Endodermal cell (in vitro differentiated cells): Measurements from ENCODE around the gene TIAM1. TPM values are rescaled to one million over a fixed set of nuclear protein-coding genes. Genes with fewer than 3 reads are reported as not detected.
A peak's percentile ranks its signal among the peaks of the same experiment; 100 is the strongest.

Experiments
- DNase-seq: peaks from one replicate; pipeline ENCODE4 v3.0.0-alpha.2; 2017
- H3K27ac ChIP-seq: 2 replicates; pipeline ENCODE4 v1.5.1; 2013; ENCODE audit warnings: mild to moderate bottlenecking, low read depth, low read length, moderate library complexity
- H3K27me3 ChIP-seq: 2 replicates; pipeline ENCODE4 v1.6.1; 2013; ENCODE audit warnings: mild to moderate bottlenecking, low read length, moderate library complexity; ENCODE audit not compliant: insufficient read depth, control insufficient read depth, poor library complexity, severe bottlenecking
- H3K36me3 ChIP-seq: 2 replicates; pipeline ENCODE4 v1.7.0; 2013; ENCODE audit warnings: mild to moderate bottlenecking, low read length, moderate library complexity; ENCODE audit not compliant: control insufficient read depth, insufficient read depth
- H3K4me1 ChIP-seq: one replicate; pipeline ENCODE4 v1.7.0; 2013; ENCODE audit warnings: low read length; ENCODE audit not compliant: control insufficient read depth, insufficient read depth
- H3K4me3 ChIP-seq: 2 replicates; pipeline ENCODE4 v1.5.1; 2013; ENCODE audit warnings: mild to moderate bottlenecking, low read length, moderate library complexity
- H3K9ac ChIP-seq: 2 replicates; pipeline ENCODE4 v1.6.1; 2013; ENCODE audit warnings: mild to moderate bottlenecking, low read length, moderate library complexity; ENCODE audit not compliant: poor library complexity, severe bottlenecking; ENCODE audit errors: extremely low read depth
- H3K9me3 ChIP-seq: 2 replicates; pipeline ENCODE4 v1.6.1; 2013; ENCODE audit warnings: mild to moderate bottlenecking, low read length, moderate library complexity; ENCODE audit not compliant: control insufficient read depth
- H3K27ac Mint-ChIP-seq: 2 replicates; pipeline ENCODE4 v1.8.0; 2020; ENCODE audit warnings: mixed read lengths
- H3K27me3 Mint-ChIP-seq: 2 replicates; pipeline ENCODE4 v1.8.0; 2021; ENCODE audit warnings: mild to moderate bottlenecking, mixed read lengths; ENCODE audit not compliant: insufficient read depth
- H3K36me3 Mint-ChIP-seq: 2 replicates; pipeline ENCODE4 v1.8.0; 2020; ENCODE audit warnings: low read depth, mixed read lengths
- H3K4me1 Mint-ChIP-seq: 2 replicates; pipeline ENCODE4 v1.8.0; 2020; ENCODE audit warnings: mixed read lengths
- H3K4me3 Mint-ChIP-seq: 2 replicates; pipeline ENCODE4 v1.8.0; 2020; ENCODE audit warnings: mild to moderate bottlenecking, moderate library complexity, mixed read lengths
- H3K9me3 Mint-ChIP-seq: 2 replicates; pipeline ENCODE4 v1.8.0; 2020; ENCODE audit warnings: mild to moderate bottlenecking, mixed read lengths
- CTCF ChIP-seq: fragments of 200-600 bp; sonication (generic); conservative IDR thresholded peaks from 2 replicates; pipeline ENCODE4 v1.5.0; 2021; ENCODE audit warnings: antibody characterized with exemption, mild to moderate bottlenecking
- WGBS, 2 experiments: methylation state at CpG; one replicate each; pipeline versions ENCODE4 v1.1.5 to v1.1.7; 2013; ENCODE audit warnings: missing lambda C conversion rate in 2 of 2, mixed read lengths in 1 of 2; ENCODE audit not compliant: insufficient coverage in 1 of 2, insufficient read length in 1 of 2; 5-methylcytosine and 5-hydroxymethylcytosine counted together
- total RNA-seq, 2 donors: library from RNA; stranded (reverse); fragmentation: NEBNext Ultra II Directional in 1 of 2; extraction: Animal tissue kit (Norgen Biotek cat#: 25700) in 1 of 2; gene quantifications; 2 replicates in 1 of 2; 3 replicates in 1 of 2; pipeline ENCODE4 v1.2.1, GENCODE V29; 2021

Gene TIAM1
- total RNA-seq, 2 donors from 2014 or later = 29.4 to 33.3 TPM

DNA sequence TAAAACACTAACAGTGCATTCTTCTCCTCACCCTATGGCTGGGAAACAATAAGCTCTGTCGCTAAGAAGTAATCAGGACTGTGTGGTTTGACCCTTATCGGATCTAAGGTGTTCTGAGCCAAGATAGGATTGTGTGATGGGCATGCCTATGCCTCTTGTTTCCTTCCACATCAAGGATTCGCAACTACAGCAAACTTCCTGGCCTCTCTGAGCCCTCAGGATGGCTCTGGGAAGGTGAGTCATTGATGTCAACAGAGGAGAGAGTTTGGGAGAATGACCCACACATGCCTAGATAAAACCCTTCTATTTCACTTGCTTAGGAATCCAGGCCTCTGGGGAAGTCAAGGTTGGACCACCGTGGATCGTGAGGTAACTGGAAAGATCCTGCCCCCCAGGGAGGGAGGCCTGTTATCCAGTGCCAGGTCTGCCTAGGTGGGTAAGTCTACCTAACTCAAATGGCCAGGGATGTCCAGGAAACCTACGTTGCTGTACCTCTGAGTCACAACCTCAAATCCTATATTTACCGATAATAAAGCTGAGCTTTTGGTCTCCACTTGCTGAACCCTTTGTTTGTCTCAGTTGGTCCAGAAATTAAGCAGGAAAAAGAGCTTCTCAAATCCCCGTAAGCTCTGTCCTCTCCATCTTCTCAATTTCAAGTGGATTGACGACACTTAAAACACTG is 27.4 kb downstream of the TIAM1 start:
- Mint-ChIP-seq H3K36me3 (peaks cover 2% of the 10 kb centered on the region), H3K4me3 (no peak overlapping the region), H3K9me3 (no peaks in the 10 kb centered on the region), H3K4me1 (peaks cover 19% of the 10 kb centered on the region), H3K27me3 (no peaks in the 10 kb centered on the region), H3K27ac (no peak overlapping the region)
- Histone ChIP-seq H3K9me3 (no peaks in the 10 kb centered on the region), H3K4me3 (peak overlapping the region; percentile 7), H3K4me1 (peaks cover 8% of the 10 kb centered on the region), H3K27me3 (no peaks in the 10 kb centered on the region), H3K36me3 (no peaks in the 10 kb centered on the region), H3K27ac (no peak overlapping the region), H3K9ac (no peak overlapping the region)
- peak; percentile 75 for DNase-seq
- WGBS, 2 experiments = 69 to 92% methylated on average over 7 to 9 of the region's 9 CpGs
- TF ChIP-seq CTCF = no peak

- Histone ChIP-seq H3K27me3 (no peaks in the 10 kb centered on the region), H3K9ac (no peak overlapping the region), H3K4me1 (peaks cover 8% of the 10 kb centered on the region), H3K4me3 (peak overlapping the region; percentile 7), H3K27ac (no peak overlapping the region), H3K9me3 (no peaks in the 10 kb centered on the region), H3K36me3 (no peaks in the 10 kb centered on the region)
- Mint-ChIP-seq H3K4me1 (peaks cover 24% of the 10 kb centered on the region), H3K36me3 (peaks cover 2% of the 10 kb centered on the region), H3K4me3 (no peak overlapping the region), H3K9me3 (no peaks in the 10 kb centered on the region), H3K27ac (peak overlapping the region; percentile 27), H3K27me3 (no peaks in the 10 kb centered on the region)
- no peak for TF ChIP-seq CTCF
- WGBS, 2 experiments = 77 to 100% methylated on average over 2 to 3 of the region's 3 CpGs
- DNase-seq = no peak
Observed at GRCh38 chr21:31316072-31316471, 28.0 kb downstream of the TIAM1 start.

DNA sequence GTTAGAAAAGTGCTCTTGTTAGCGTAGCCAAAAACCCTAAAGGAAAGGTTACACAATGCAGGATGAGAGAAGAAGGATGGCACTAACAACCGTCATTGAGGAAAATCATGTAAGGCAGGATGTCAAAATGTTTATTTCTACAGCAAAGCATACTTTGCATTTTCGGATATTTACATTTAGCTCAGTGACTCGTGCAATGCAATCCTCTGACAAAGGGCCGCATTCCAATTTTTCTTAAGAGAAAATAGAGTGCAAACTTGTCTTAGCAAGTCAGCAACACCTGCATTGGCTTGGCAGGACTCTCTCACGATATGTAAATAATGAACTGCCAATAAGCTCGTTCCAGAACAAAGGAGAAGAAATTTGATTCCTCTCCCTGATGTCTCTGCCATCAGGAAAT is 33.3 kb downstream of the TIAM1 start:
- Mint-ChIP-seq H3K27me3 (no peaks in the 10 kb centered on the region), H3K9me3 (no peaks in the 10 kb centered on the region), H3K27ac (peak overlapping the region; percentile 67), H3K36me3 (no peaks in the 10 kb centered on the region), H3K4me3 (no peak overlapping the region), H3K4me1 (peaks cover 14% of the 10 kb centered on the region)
- DNase-seq = no peak
- no peak for TF ChIP-seq CTCF
- Histone ChIP-seq H3K4me1 (peaks cover 5% of the 10 kb centered on the region), H3K27ac (no peak overlapping the region), H3K27me3 (no peaks in the 10 kb centered on the region), H3K36me3 (no peaks in the 10 kb centered on the region), H3K4me3 (no peak overlapping the region), H3K9me3 (no peaks in the 10 kb centered on the region), H3K9ac (no peak overlapping the region)
- WGBS, 2 experiments = 70 to 73% methylated on average over 7 of the region's 7 CpGs
